Panc1 (cell line): ENCODE data around the gene NRP1. TPM values are rescaled to one million over a fixed set of nuclear protein-coding genes. Genes with fewer than 3 reads are reported as not detected.

ENCODE experiments used
- ATAC-seq: fragments of 200-7000 bp; cut with Tn5 transposase; 2 replicates; pipeline ENCODE4 v1.9.1; 2020; ENCODE audit warnings: mild to moderate bottlenecking, moderate library complexity
- BruUV-seq: library from RNA; stranded (reverse); fragments of 400-500 nt; replicated peaks from 2 replicates; lab custom pipeline; 2021; lab: Mats Ljungman, UMichigan
- CTCF ChIA-PET: fragments of 300-600 bp; sonication (Branson Sonifier 250); formaldehyde crosslinking; loops from one replicate; lab custom pipeline; 2022; ENCODE audit warnings: antibody characterized with exemption; lab: Charles Lee
- POLR2A ChIA-PET: fragments of 300-600 bp; sonication (Branson Sonifier 250); formaldehyde crosslinking; loops from one replicate; lab custom pipeline; 2022; ENCODE audit warnings: antibody characterized with exemption; lab: Charles Lee
- DNase-seq: peaks from one replicate; pipeline ENCODE4 v3.0.0-alpha.2; 2010; ENCODE audit warnings: low read depth, low spot score
- H3K27ac ChIP-seq: 2 replicates; pipeline ENCODE4 v1.5.1; 2011; ENCODE audit warnings: mild to moderate bottlenecking, low read length, inconsistent platforms
- H3K27me3 ChIP-seq: fragments of 200-500 bp; sonication (Bioruptor generic); 2 replicates; pipeline ENCODE4 v1.6.0; 2014; ENCODE audit warnings: low read length, inconsistent platforms; ENCODE audit not compliant: control insufficient read depth, insufficient read depth
- H3K36me3 ChIP-seq: fragments of 200-500 bp; sonication (Bioruptor generic); 2 replicates; pipeline ENCODE4 v1.5.1; 2014; ENCODE audit warnings: inconsistent platforms, mild to moderate bottlenecking, low read length, moderate library complexity; ENCODE audit not compliant: control insufficient read depth, insufficient read depth
- H3K4me1 ChIP-seq: 2 replicates; pipeline ENCODE4 v1.5.1; 2011; ENCODE audit warnings: inconsistent platforms, mild to moderate bottlenecking, low read length, moderate library complexity; ENCODE audit not compliant: control insufficient read depth, insufficient read depth
- H3K4me3 ChIP-seq, 2 experiments: 2 replicates each; pipeline ENCODE4 v1.5.1; 2011 to 2012; ENCODE audit warnings: low read depth in 2 of 2, low read length in 2 of 2, mild to moderate bottlenecking in 2 of 2, inconsistent platforms in 1 of 2, moderate library complexity in 1 of 2
- H3K9me3 ChIP-seq: fragments of 200-500 bp; sonication (Bioruptor generic); 2 replicates; pipeline ENCODE4 v1.5.1; 2014; ENCODE audit warnings: low read depth, mild to moderate bottlenecking, inconsistent platforms, low read length, moderate library complexity; ENCODE audit not compliant: control insufficient read depth, insufficient read depth
- POLR2AphosphoS5 ChIP-seq: IDR thresholded peaks from 2 replicates; pipeline ENCODE4 v1.6.1; 2012; ENCODE audit warnings: mild to moderate bottlenecking, low read depth, low read length, moderate library complexity
- REST ChIP-seq, 2 experiments: IDR thresholded peaks; 2 replicates each; pipeline ENCODE4 v1.6.1; 2011 to 2012; ENCODE audit warnings: low read depth in 2 of 2, control low read depth in 1 of 2, low read length in 1 of 2, mild to moderate bottlenecking in 1 of 2, moderate library complexity in 1 of 2; ENCODE audit not compliant: insufficient read depth in 1 of 2
- SIN3A ChIP-seq: IDR thresholded peaks from 2 replicates; pipeline ENCODE4 v1.6.1; 2012; ENCODE audit warnings: low read depth, mild to moderate bottlenecking, low read length, moderate library complexity, borderline replicate concordance; ENCODE audit not compliant: insufficient read depth
- TCF7L2 ChIP-seq: IDR thresholded peaks from 2 replicates; pipeline ENCODE4 v1.6.1; 2011; ENCODE audit warnings: mild to moderate bottlenecking, low read depth, low read length, inconsistent platforms
- in situ Hi-C: cut with HindIII; loops from 2 replicates; pipeline ENCODE4 v1.10.0; 2016; ENCODE audit warnings: low sequenced_read_pairs, low pct_unique_long_range_greater_than_20kb
- intact Hi-C: fragments of 100-400 bp; cut with micrococcal nuclease; formaldehyde crosslinking; loops from one replicate; pipeline ENCODE4 v1.10.0; 2022; ENCODE audit not compliant: unreplicated experiment
- total RNA-seq: library from RNA; stranded (reverse); gene quantifications from one replicate; pipeline ENCODE4 v1.2.1, GENCODE V29; 2021; ENCODE audit not compliant: unreplicated experiment
- TF ChIP-seq, protein P1 (sequence below): fragments of 450-650 bp; IDR thresholded peaks from 2 replicates; pipeline ENCODE4 v1.5.1; 2017; ENCODE audit warnings: mild to moderate bottlenecking

The NRP1 gene
- total RNA-seq, 1 experiment from 2014 or later, result 93.4 TPM

- DNase-seq (no peak), ATAC-seq (no peak)
- no TSS peak for BruUV-seq
- Histone ChIP-seq H3K36me3 (peaks cover 6% of the 10 kb centered on the region; the same call in 1 of the 2 replicates), H3K27me3 (no peaks in the 10 kb centered on the region), H3K9me3 (no peaks in the 10 kb centered on the region), H3K4me1 (peaks cover 66% of the 10 kb centered on the region), H3K4me3 (no peak overlapping the region), H3K27ac (peak overlapping the region; percentile 96)
- POLR2A ChIA-PET, result interaction anchor here (0.6 kb wide), 1 partner anchor 64 kb away, joined by 3 read pairs; no protein-coding TSS in a partner anchor
- in situ Hi-C loops, result no loop called here
- TF ChIP-seq, protein P1, sequence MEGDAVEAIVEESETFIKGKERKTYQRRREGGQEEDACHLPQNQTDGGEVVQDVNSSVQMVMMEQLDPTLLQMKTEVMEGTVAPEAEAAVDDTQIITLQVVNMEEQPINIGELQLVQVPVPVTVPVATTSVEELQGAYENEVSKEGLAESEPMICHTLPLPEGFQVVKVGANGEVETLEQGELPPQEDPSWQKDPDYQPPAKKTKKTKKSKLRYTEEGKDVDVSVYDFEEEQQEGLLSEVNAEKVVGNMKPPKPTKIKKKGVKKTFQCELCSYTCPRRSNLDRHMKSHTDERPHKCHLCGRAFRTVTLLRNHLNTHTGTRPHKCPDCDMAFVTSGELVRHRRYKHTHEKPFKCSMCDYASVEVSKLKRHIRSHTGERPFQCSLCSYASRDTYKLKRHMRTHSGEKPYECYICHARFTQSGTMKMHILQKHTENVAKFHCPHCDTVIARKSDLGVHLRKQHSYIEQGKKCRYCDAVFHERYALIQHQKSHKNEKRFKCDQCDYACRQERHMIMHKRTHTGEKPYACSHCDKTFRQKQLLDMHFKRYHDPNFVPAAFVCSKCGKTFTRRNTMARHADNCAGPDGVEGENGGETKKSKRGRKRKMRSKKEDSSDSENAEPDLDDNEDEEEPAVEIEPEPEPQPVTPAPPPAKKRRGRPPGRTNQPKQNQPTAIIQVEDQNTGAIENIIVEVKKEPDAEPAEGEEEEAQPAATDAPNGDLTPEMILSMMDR, result no peak
- TF ChIP-seq SIN3A (no peak), TCF7L2 (no peak)
- intact Hi-C loops, result no loop called here
- CTCF ChIA-PET, result no interaction called here
These were observed 91.5 kb downstream of the NRP1 start for GRCh38 chr10:33242931-33243330.

GRCh38 chr10:33241351-33241750 lies 93.1 kb downstream of the NRP1 start:
- Histone ChIP-seq H3K27ac (peak overlapping the region; percentile 96), H3K4me1 (peaks cover 79% of the 10 kb centered on the region), H3K27me3 (no peaks in the 10 kb centered on the region), H3K4me3 (no peak overlapping the region), H3K9me3 (no peaks in the 10 kb centered on the region), H3K36me3 (peaks cover 6% of the 10 kb centered on the region; the same call in 1 of the 2 replicates)
- ATAC-seq, result no peak
- no peak for DNase-seq
- BruUV-seq, result no TSS peak
- ChIA-PET CTCF (no interaction called here), POLR2A (no interaction called here)
- in situ Hi-C loops (no loop called here), intact Hi-C loops (no loop called here)
- TF ChIP-seq SIN3A (no peak), TCF7L2 (no peak), POLR2AphosphoS5 (no peak), REST (IDR thresholded peaks at IDR 0.05; ENCODE audit: insufficient read depth in 1 of 2, low read depth in 2 of 2, low read length in 1 of 2) (no peak)
- TF ChIP-seq, protein P1, result no peak
